C4-2B (cell line): ENCODE data around the gene CASKIN1.

Experiments
- H3K27ac ChIP-seq: fragments of 450-650 bp; 2 replicates; pipeline ENCODE4 v1.5.1; 2017
- ZFX ChIP-seq: fragments of 450-650 bp; IDR thresholded peaks from 2 replicates; pipeline ENCODE4 v1.6.1; 2017
- TF ChIP-seq, protein P1 (sequence below): fragments of 450-650 bp; conservative IDR thresholded peaks from 2 replicates; pipeline ENCODE4 v1.5.1; 2017; ENCODE audit warnings: mild to moderate bottlenecking

CASKIN1 gene

DNA sequence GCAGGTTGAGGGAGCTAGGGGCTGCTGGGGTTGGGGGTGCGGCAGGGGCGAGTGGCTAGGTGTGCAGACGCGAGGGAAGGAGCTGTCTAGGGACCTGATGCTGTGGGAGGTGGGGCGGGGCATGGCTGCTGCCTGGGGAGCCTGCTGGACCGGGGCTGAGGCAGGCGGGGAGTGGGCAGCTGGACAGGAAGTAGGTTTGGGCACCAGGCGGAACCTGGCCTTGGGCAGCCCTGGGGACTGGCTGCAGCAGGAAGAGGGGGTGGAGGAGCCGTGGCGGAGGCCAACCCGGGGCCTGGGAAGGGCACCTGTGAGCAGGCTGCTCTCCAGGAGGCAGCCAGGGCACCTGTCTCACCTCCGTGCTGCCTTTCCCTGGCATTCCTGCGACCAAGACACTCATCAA lies 34.0 kb upstream of the CASKIN1 start:
- TF ChIP-seq, protein P1, sequence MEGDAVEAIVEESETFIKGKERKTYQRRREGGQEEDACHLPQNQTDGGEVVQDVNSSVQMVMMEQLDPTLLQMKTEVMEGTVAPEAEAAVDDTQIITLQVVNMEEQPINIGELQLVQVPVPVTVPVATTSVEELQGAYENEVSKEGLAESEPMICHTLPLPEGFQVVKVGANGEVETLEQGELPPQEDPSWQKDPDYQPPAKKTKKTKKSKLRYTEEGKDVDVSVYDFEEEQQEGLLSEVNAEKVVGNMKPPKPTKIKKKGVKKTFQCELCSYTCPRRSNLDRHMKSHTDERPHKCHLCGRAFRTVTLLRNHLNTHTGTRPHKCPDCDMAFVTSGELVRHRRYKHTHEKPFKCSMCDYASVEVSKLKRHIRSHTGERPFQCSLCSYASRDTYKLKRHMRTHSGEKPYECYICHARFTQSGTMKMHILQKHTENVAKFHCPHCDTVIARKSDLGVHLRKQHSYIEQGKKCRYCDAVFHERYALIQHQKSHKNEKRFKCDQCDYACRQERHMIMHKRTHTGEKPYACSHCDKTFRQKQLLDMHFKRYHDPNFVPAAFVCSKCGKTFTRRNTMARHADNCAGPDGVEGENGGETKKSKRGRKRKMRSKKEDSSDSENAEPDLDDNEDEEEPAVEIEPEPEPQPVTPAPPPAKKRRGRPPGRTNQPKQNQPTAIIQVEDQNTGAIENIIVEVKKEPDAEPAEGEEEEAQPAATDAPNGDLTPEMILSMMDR = no peak
- TF ChIP-seq ZFX = no peak
- no peak overlapping the region for H3K27ac ChIP-seq

DNA sequence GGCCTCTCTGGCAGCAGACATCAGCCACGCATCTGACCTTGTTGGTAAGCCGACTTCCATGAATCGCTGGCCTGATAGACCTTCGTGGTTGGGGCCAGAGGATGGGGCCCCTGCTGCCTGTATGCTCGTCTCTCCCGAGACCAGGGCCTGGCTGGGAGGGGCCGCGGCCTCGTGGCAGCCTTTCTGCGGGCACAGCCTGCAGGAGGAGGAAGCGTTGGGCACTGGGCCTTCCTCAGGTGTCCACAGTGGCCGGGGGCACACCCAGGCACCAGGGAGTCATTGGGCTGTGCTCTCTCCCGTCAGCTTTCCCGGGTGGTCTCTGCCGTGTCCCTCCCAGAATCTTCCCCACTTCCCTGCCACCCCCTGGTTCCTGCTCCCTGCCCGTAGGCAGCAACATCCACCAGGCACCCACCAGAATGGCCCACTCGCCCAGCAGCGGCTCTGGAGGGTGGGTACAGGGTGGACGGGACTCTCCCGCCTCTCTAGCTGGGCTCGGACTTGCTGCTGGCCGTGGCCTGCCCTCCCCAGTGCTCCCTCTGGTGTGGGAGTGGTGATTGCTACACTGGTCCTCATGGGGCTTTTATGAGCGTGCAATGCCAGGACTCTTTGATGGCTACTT lies 33.3 kb upstream of the CASKIN1 start:
- H3K27ac ChIP-seq = peak overlapping the region; percentile 93

DNA sequence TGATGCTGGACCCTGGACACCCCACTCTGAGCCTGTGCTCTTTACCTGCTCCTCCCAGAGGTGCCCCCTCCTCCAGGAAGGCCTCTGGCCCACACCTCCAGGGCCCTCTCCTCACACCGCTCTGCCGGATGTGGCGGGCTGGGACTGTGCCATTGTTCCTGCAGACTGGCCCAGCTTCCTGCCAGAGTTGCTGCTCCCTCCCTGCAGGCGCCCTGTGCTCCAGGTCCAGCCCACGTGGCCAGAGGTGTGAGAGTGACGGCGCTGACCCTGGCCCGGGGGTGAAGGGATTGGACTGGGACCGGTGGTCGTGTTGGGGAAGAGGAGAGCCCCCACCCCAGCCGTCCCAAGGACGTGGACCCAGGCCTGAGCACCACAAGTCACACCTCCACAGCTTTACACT lies 32.7 kb upstream of the CASKIN1 start:
- peak overlapping the region; percentile 93 for H3K27ac ChIP-seq
- TF ChIP-seq, protein P1 = no peak
- no peak for TF ChIP-seq ZFX

More for the DNA sequence above, 33.3 kb upstream of the CASKIN1 start:
- TF ChIP-seq, protein P1 = no peak
- TF ChIP-seq ZFX = no peak

GRCh38 chr16:2228161-2228824 lies 31.9 kb upstream of the CASKIN1 start:
- peak overlapping the region; percentile 93 for H3K27ac ChIP-seq
- TF ChIP-seq, protein P1 = no peak
- no peak for TF ChIP-seq ZFX

GRCh38 chr16:2226918-2227317 lies 30.5 kb upstream of the CASKIN1 start:
- TF ChIP-seq, protein P1 = no peak
- no peak for TF ChIP-seq ZFX

GRCh38 chr16:2226245-2226793 lies 29.9 kb upstream of the CASKIN1 start:
- H3K27ac ChIP-seq = peak overlapping the region; percentile 93
- no peak for TF ChIP-seq ZFX
- TF ChIP-seq, protein P1 = no peak; the same call in 1 of the 2 replicates

More at GRCh38 chr16:2226918-2227317, 30.5 kb upstream of the CASKIN1 start:
- peak overlapping the region; percentile 93 for H3K27ac ChIP-seq

DNA sequence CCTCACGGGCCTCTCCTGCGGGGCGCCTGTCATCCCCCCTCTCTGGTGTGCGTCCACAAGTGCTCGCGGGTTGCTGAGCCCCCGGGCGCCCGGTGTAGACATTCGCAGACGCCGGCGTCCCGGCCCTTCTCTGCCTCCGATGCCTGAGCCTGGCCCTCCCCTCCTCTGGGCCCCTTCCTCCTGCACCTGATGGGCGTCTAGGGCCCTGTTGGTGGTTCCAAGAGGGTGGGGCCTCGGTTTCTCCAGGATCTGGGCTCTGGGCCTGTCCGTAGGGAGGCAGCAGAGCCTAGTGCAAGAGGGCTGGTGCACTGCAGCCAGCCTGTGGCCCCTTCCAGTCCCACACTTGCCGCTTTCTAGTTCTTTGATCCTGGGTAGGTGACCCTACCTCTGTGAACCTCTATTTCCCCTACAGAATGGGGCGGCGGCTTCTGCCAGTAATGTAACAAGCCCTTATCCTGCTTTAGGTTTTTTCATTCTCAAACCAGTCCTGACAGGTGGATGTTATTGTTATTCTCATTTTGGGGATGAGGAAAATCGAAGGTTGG lies 27.6 kb upstream of the CASKIN1 start:
- TF ChIP-seq, protein P1 = no peak
- peak; percentile 75 for TF ChIP-seq ZFX
- peak overlapping the region; percentile 93 for H3K27ac ChIP-seq
